ENCODE measurements around the gene CMTM5.

Gene CMTM5

DNA sequence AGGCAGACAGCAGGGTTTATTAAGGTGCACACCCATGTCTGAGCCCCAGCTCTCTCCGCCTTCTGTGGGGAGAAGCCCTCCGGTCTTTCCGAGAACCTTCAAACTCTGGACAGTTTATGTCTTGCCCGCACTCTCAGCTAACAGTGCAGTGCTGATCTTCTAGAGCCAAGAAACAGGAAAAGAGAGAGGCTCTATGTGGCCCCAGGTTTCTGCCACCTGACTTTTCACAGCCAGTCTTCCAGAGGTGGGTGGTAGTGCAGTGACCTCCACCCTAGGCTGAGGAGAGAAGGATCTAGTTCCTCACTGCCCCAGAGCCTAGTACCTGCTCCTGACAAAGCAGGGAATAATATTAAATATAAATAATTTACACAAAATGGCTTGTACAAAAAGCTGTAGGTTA lies 20.2 kb upstream of the CMTM5 start:
- TF ChIP-seq CTCF (IDR thresholded peaks at IDR 0.05; ENCODE audit: unreplicated experiment in 3 of 3): no peak
- Mint-ChIP-seq H3K9me3 (no peaks in the 10 kb centered on the region), H3K4me3 (no peak overlapping the region), H3K27me3 (ENCODE audit: low read depth) (no peaks in the 10 kb centered on the region), H3K36me3 (ENCODE audit: low read depth) (peaks cover 27% of the 10 kb centered on the region), H3K4me1 (peaks cover 36% of the 10 kb centered on the region), H3K27ac (peak overlapping the region in 1 of 3 experiments; percentile 18)

DNA sequence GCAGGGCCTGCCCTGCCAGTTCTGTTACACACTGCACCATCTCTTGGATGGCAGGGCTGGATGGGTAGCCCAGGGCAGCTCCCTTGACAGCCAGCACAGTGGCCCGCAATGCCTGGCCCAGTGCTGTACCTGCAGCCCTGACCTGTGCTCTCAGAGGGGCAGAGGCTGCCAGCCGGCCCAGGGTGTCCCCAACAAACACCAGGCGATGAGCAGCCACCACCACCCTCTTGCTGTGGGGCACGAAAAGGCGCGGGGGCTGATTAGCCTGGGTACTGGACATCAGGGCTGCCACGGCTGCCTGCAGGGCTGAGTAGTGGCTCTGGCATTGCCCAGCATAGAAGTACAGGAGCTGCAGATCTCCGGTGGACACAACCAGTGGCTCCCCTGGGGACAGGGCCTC lies 19.6 kb upstream of the CMTM5 start:
- H3K27ac Mint-ChIP-seq: no peak overlapping the region
- no peaks in the 10 kb centered on the region for H3K27me3 Mint-ChIP-seq (ENCODE audit: low read depth)
- peaks cover 42% of the 10 kb centered on the region for H3K4me1 Mint-ChIP-seq
- H3K36me3 Mint-ChIP-seq (ENCODE audit: low read depth): peaks cover 27% of the 10 kb centered on the region
- H3K4me3 Mint-ChIP-seq: no peak overlapping the region
- TF ChIP-seq CTCF (IDR thresholded peaks at IDR 0.05; ENCODE audit: unreplicated experiment in 3 of 3): no peak
- no peaks in the 10 kb centered on the region for H3K9me3 Mint-ChIP-seq

DNA sequence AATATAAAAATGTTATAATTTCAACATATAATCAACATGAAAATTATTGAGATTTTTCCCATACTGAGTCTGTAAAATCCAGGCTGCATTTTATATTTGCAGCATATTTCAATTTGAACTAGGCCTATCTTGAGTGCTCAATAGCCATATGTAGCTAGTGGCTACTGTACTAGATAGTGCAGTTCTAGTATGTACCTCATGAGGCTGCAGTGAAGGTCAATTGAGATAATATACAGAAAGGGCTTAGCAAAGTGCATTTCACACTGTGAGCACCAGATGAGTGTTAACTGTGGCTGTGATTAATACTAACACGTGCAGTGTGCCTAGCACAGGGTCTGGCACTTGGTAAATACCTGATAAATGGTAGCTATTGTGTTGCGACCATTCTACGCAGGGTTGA lies 18.8 kb upstream of the CMTM5 start:
- Mint-ChIP-seq H3K27ac (peak overlapping the region in 2 of 3 experiments; percentile 48 to 82), H3K4me3 (no peak overlapping the region), H3K27me3 (ENCODE audit: low read depth) (no peaks in the 10 kb centered on the region), H3K4me1 (peaks cover 44% of the 10 kb centered on the region), H3K36me3 (ENCODE audit: low read depth) (peaks cover 27% of the 10 kb centered on the region), H3K9me3 (no peaks in the 10 kb centered on the region)
- no peak for TF ChIP-seq CTCF (IDR thresholded peaks at IDR 0.05; ENCODE audit: unreplicated experiment in 3 of 3)

- H3K36me3 Mint-ChIP-seq (ENCODE audit: low read depth): peaks cover 27% of the 10 kb centered on the region
- H3K9me3 Mint-ChIP-seq: no peaks in the 10 kb centered on the region
- no peak for TF ChIP-seq CTCF (IDR thresholded peaks at IDR 0.05; ENCODE audit: unreplicated experiment in 3 of 3)
- no peaks in the 10 kb centered on the region for H3K27me3 Mint-ChIP-seq (ENCODE audit: low read depth)
- peak overlapping the region; percentile 35 to 82 (median 48) for H3K27ac Mint-ChIP-seq
- no peak overlapping the region for H3K4me3 Mint-ChIP-seq
- peaks cover 41% of the 10 kb centered on the region for H3K4me1 Mint-ChIP-seq
Measured at GRCh38 chr14:23358553-23359166, 18.2 kb upstream of the CMTM5 start.

DNA sequence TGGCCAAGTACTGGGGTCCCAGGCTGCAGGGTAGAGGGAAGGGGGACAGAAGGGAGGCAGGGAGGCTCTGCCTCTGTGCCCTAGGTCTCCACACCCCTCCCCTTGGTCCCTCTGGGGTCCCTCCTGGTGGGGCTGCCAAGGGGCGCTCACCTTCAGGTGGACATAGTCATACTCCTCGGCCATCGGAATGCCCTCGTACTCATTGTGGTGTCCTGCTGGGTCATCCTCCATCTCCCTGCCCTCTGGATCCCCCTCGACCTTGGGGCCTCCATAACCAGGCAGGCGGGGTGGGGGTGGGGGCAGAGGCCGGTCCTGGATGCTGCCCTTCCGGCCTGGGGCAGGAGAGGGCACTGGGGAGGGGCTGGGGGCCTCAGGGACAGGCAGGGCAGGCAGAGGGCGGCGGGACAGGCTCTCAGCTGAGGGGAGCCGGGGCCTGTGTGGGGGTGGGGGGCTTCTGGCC lies 17.6 kb upstream of the CMTM5 start:
- peaks cover 29% of the 10 kb centered on the region for H3K36me3 Mint-ChIP-seq (ENCODE audit: low read depth)
- H3K9me3 Mint-ChIP-seq: no peaks in the 10 kb centered on the region
- no peak overlapping the region for H3K4me3 Mint-ChIP-seq
- no peak overlapping the region for H3K27ac Mint-ChIP-seq
- H3K4me1 Mint-ChIP-seq: peaks cover 39% of the 10 kb centered on the region
- no peak for TF ChIP-seq CTCF (IDR thresholded peaks at IDR 0.05; ENCODE audit: unreplicated experiment in 3 of 3)
- H3K27me3 Mint-ChIP-seq (ENCODE audit: low read depth): no peaks in the 10 kb centered on the region

Data from nephron (organoid).